Activated T-helper 2 cell treated with anti-CD3 and anti-CD28 coated beads, Interferon-gamma antibody, Interleukin-2, Interleukin-4, amounts not matched to agents 10 μg/mL and 5 μg/mL and 100 μg/mL, durations not matched to agents 14 hours and 24 hours and 36 hours (primary cell): ENCODE data around the gene GMCL2. TPM values are rescaled to one million over a fixed set of nuclear protein-coding genes. Genes with fewer than 3 reads are reported as not detected.
A peak's percentile ranks its signal among the peaks of the same experiment; 100 is the strongest.

Experiments
- DNase-seq: peaks from one replicate; pipeline ENCODE4 v3.0.0; 2021; ENCODE audit warnings: low spot score
- H3K27ac Mint-ChIP-seq: one replicate; pipeline ENCODE4 v1.8.0; 2021; ENCODE audit warnings: mixed read lengths
- H3K27me3 Mint-ChIP-seq: one replicate; pipeline ENCODE4 v1.8.0; 2021; ENCODE audit warnings: low read depth, mixed read lengths
- H3K36me3 Mint-ChIP-seq: one replicate; pipeline ENCODE4 v1.8.0; 2021; ENCODE audit warnings: low read depth, mixed read lengths
- H3K4me1 Mint-ChIP-seq: one replicate; pipeline ENCODE4 v1.8.0; 2021; ENCODE audit warnings: low read depth, mixed read lengths
- H3K4me3 Mint-ChIP-seq: one replicate; pipeline ENCODE4 v1.8.0; 2021; ENCODE audit warnings: low read depth, mild to moderate bottlenecking, moderate library complexity, mixed read lengths
- H3K9me3 Mint-ChIP-seq: one replicate; pipeline ENCODE4 v1.8.0; 2021; ENCODE audit warnings: mixed read lengths
- intact Hi-C: fragments of 100-400 bp; cut with micrococcal nuclease; formaldehyde crosslinking; loops from one replicate; pipeline ENCODE4 v1.15.1; 2023
- total RNA-seq: library from RNA; stranded (reverse); gene quantifications from 2 replicates; pipeline ENCODE4 v1.2.3, GENCODE V29; 2022

The GMCL2 gene
- total RNA-seq, 1 donor from 2014 or later = not detected

- intact Hi-C loops = loop anchor here (2.0 to 5.0 kb wide), 2 partner anchors 41 to 51 kb away; partner anchors contain the start of genes HNRNPAB and N4BP3
- H3K36me3 Mint-ChIP-seq = peaks cover 42% of the 10 kb centered on the region
- H3K27me3 Mint-ChIP-seq = no peaks in the 10 kb centered on the region
- H3K4me1 Mint-ChIP-seq = peaks cover 29% of the 10 kb centered on the region
- H3K27ac Mint-ChIP-seq = peak within 1 kb of the TSS; percentile 83
- H3K9me3 Mint-ChIP-seq = no peaks in the 10 kb centered on the region
- DNase-seq = peak; percentile 98
- H3K4me3 Mint-ChIP-seq = peak within 1 kb of the TSS; percentile 93
Measured at GRCh38 chr5:178153530-178154340, 33.4 kb downstream of the GMCL2 start, which contains the start of gene NHP2. Gene NHP2, minus strand, starts transcription at chr5:178153885. Its CDS starts 68 bp downstream, at chr5:178153817.

- H3K9me3 Mint-ChIP-seq = no peaks in the 10 kb centered on the region
- intact Hi-C loops = loop anchor here (5.0 kb wide), 1 partner anchor 40 kb away; the partner anchor contains the start of gene N4BP3
- peaks cover 33% of the 10 kb centered on the region for H3K4me1 Mint-ChIP-seq
- DNase-seq = no peak
- peak overlapping the region; percentile 93 for H3K4me3 Mint-ChIP-seq
- H3K27ac Mint-ChIP-seq = peak overlapping the region; percentile 83
- no peaks in the 10 kb centered on the region for H3K27me3 Mint-ChIP-seq
- peaks cover 52% of the 10 kb centered on the region for H3K36me3 Mint-ChIP-seq
Measured at GRCh38 chr5:178152491-178153444, 34.4 kb downstream of the GMCL2 start.

GRCh38 chr5:178150977-178151734 lies 36.0 kb downstream of the GMCL2 start:
- peaks cover 68% of the 10 kb centered on the region for H3K36me3 Mint-ChIP-seq
- H3K4me1 Mint-ChIP-seq = peaks cover 33% of the 10 kb centered on the region
- peak overlapping the region; percentile 60 for H3K27ac Mint-ChIP-seq
- H3K4me3 Mint-ChIP-seq = peak overlapping the region; percentile 47
- H3K27me3 Mint-ChIP-seq = no peaks in the 10 kb centered on the region
- intact Hi-C loops = loop anchor here (5.0 kb wide), 1 partner anchor 39 kb away; the partner anchor contains the start of gene N4BP3
- DNase-seq = no peak
- no peaks in the 10 kb centered on the region for H3K9me3 Mint-ChIP-seq

- DNase-seq = no peak
Measured at GRCh38 chr5:178149199-178149932, 37.8 kb downstream of the GMCL2 start.

GRCh38 chr5:178147406-178147805 lies 39.8 kb downstream of the GMCL2 start:
- Mint-ChIP-seq H3K9me3 (no peaks in the 10 kb centered on the region), H3K27me3 (no peaks in the 10 kb centered on the region), H3K27ac (no peak overlapping the region), H3K4me1 (peaks cover 32% of the 10 kb centered on the region), H3K4me3 (no peak overlapping the region), H3K36me3 (peaks cover 91% of the 10 kb centered on the region)
- intact Hi-C loops = loop anchor here (2.0 kb wide), 1 partner anchor 17 kb away; the partner anchor contains the start of gene RMND5B
- no peak for DNase-seq

More at GRCh38 chr5:178149199-178149932, 37.8 kb downstream of the GMCL2 start:
- H3K4me3 Mint-ChIP-seq = no peak overlapping the region
- intact Hi-C loops = loop anchor here (2.0 kb wide), 1 partner anchor 15 kb away; no protein-coding TSS in a partner anchor
- H3K4me1 Mint-ChIP-seq = peaks cover 33% of the 10 kb centered on the region
- H3K27ac Mint-ChIP-seq = peak overlapping the region; percentile 33
- no peaks in the 10 kb centered on the region for H3K27me3 Mint-ChIP-seq
- H3K36me3 Mint-ChIP-seq = peaks cover 78% of the 10 kb centered on the region
- H3K9me3 Mint-ChIP-seq = no peaks in the 10 kb centered on the region

- H3K36me3 Mint-ChIP-seq = peaks cover 84% of the 10 kb centered on the region
- intact Hi-C loops = loop anchor here (1.0 to 2.0 kb wide), 2 partner anchors 15 to 70 kb away; partner anchors contain the start of gene RMND5B
- DNase-seq = peak; percentile 55
- no peak overlapping the region for H3K27ac Mint-ChIP-seq
- no peaks in the 10 kb centered on the region for H3K9me3 Mint-ChIP-seq
- no peak overlapping the region for H3K4me3 Mint-ChIP-seq
- H3K27me3 Mint-ChIP-seq = no peaks in the 10 kb centered on the region
- peaks cover 24% of the 10 kb centered on the region for H3K4me1 Mint-ChIP-seq
Measured at GRCh38 chr5:178145965-178146820, 41.0 kb downstream of the GMCL2 start.

- Mint-ChIP-seq H3K36me3 (peaks cover 77% of the 10 kb centered on the region), H3K4me3 (no peak overlapping the region), H3K27me3 (no peaks in the 10 kb centered on the region), H3K27ac (no peak overlapping the region), H3K4me1 (peaks cover 6% of the 10 kb centered on the region), H3K9me3 (no peaks in the 10 kb centered on the region)
- intact Hi-C loops = no loop called here
- DNase-seq = no peak
Measured at GRCh38 chr5:178143901-178144300, 43.3 kb downstream of the GMCL2 start.

- Mint-ChIP-seq H3K4me3 (no peak overlapping the region), H3K36me3 (peaks cover 71% of the 10 kb centered on the region)
Measured at GRCh38 chr5:178143246-178143645, 43.9 kb downstream of the GMCL2 start.

GRCh38 chr5:178142642-178143041 lies 44.5 kb downstream of the GMCL2 start:
- no peak overlapping the region for H3K4me3 Mint-ChIP-seq
- no peak for DNase-seq
- H3K9me3 Mint-ChIP-seq = no peaks in the 10 kb centered on the region
- peaks cover 64% of the 10 kb centered on the region for H3K36me3 Mint-ChIP-seq
- no peaks in the 10 kb centered on the region for H3K27me3 Mint-ChIP-seq
- no peak overlapping the region for H3K27ac Mint-ChIP-seq
- H3K4me1 Mint-ChIP-seq = no peaks in the 10 kb centered on the region
- intact Hi-C loops = no loop called here

More at GRCh38 chr5:178143246-178143645, 43.9 kb downstream of the GMCL2 start:
- peaks cover under 1% of the 10 kb centered on the region for H3K4me1 Mint-ChIP-seq
- H3K27ac Mint-ChIP-seq = no peak overlapping the region
- H3K9me3 Mint-ChIP-seq = no peaks in the 10 kb centered on the region
- intact Hi-C loops = no loop called here
- H3K27me3 Mint-ChIP-seq = no peaks in the 10 kb centered on the region
- DNase-seq = no peak

GRCh38 chr5:178141550-178141949 lies 45.6 kb downstream of the GMCL2 start:
- Mint-ChIP-seq H3K36me3 (peaks cover 57% of the 10 kb centered on the region), H3K27me3 (no peaks in the 10 kb centered on the region), H3K4me1 (no peaks in the 10 kb centered on the region), H3K4me3 (no peak overlapping the region), H3K9me3 (no peaks in the 10 kb centered on the region), H3K27ac (no peak overlapping the region)
- intact Hi-C loops = no loop called here
- DNase-seq = no peak

GRCh38 chr5:178137991-178138390 lies 49.2 kb downstream of the GMCL2 start:
- no peak overlapping the region for H3K4me3 Mint-ChIP-seq
- peaks cover 53% of the 10 kb centered on the region for H3K36me3 Mint-ChIP-seq
- H3K27me3 Mint-ChIP-seq = no peaks in the 10 kb centered on the region
- no peak overlapping the region for H3K27ac Mint-ChIP-seq
- peaks cover 1% of the 10 kb centered on the region for H3K4me1 Mint-ChIP-seq
- intact Hi-C loops = no loop called here
- no peak for DNase-seq
- no peaks in the 10 kb centered on the region for H3K9me3 Mint-ChIP-seq
